Esophagus mucosa (tissue), 1 donor: Measurements from ENCODE around the gene CADPS2. TPM values are rescaled to one million over a fixed set of nuclear protein-coding genes. Genes with fewer than 3 reads are reported as not detected.
"Not testable (repeated sequence)": the region's sequence is repeated elsewhere in the genome, so short reads cannot be mapped to it uniquely, and the experiment has no call there.

ENCODE experiments used
- ATAC-seq: fragments of 200-7000 bp; cut with Tn5 transposase; one replicate; pipeline ENCODE4 v1.9.1; 2020
- total RNA-seq: library from RNA; stranded (reverse); gene quantifications from one replicate; pipeline ENCODE4 v1.2.4, GENCODE V29; 2023
- donor health status: DM: yes; HTN: yes; CAD: no.

Gene CADPS2
- total RNA-seq, 1 donor from 2014 or later: 2.4 TPM

DNA sequence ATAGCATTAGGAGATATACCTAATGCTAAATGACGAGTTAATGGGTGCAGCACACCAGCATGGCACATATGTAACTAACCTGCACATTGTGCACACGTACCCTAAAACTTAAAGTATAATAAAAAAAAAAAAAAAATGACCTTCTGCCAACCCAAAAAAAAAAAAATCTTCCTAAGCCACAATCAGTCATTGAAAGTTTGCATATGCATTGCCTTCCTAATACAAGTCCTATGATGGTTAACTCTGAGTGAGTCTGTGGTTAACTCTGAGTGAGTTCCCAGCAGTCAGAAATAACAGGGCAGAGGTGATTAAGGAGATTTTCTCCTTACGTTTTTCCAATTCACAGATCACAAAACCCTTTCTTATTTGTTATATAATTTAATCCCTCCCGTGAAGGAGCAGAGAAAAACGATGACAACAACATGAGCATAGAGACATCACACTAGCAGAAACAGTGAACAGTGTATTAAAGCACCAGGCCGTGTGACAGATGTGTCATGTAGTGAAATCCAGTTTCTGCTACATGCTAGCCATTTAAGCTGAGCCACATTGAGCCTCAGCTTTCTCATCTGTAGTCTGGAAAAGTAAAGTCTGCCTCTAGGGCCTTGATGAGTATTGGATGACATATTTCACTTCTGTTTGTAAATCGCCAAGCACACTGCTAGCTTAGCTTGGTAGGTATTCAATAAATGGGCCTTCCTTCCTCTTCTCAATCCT lies 176.2 kb downstream of the CADPS2 start:
- ATAC-seq: no peak

DNA sequence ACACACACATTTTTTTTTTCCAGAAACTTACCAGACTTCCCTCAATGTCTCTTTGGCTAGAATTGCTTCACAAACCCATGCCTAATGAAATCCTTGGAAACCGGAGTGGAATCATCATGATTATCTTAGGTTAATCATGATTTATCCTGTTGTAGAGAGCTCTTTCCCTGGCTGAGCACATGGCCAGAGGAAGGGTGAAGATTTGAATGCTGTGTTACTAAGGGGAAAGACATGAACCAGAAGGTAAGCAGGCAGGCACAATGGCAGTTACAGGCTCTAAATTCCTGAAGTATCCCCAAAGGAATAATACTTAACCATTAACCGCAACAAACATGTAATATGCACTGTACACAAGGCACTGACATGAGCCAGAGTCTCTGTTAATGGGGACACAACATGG lies 179.4 kb downstream of the CADPS2 start:
- no peak for ATAC-seq

DNA sequence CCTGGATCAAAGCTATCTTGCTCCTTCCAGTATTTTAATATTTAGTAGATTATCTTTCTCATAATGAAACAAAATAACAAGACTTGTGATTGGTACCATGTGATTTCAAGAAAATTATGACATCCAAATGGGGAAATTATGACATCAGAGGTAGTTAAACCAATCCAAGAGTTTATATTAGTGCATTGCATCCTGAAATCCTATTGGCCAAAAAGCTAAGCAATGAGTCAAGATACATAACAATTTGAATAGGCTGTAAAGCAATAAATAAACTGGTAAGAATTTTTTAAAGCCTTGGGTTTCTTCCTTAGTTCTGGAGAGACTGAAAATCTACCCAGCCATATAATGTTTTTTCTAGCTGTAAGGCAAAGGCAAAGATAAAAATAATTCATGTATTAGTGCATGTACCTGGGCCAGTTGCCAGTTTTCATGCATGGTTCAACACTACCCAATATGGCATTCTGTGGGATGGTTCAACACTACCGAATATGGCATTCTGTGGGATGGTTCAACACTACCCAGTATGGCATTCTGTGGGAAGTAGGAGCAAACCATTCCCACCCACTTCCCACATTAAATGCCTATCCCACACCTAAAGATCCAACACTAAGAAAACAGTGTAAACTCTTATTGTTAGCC lies 183.3 kb downstream of the CADPS2 start, which contains the start of gene RNF148:
Gene RNF148, minus strand, starts transcription at position 51 of the 639 bp plus-strand sequence. CDS start 172 bp downstream, outside the sequence.
- no peak for ATAC-seq

DNA sequence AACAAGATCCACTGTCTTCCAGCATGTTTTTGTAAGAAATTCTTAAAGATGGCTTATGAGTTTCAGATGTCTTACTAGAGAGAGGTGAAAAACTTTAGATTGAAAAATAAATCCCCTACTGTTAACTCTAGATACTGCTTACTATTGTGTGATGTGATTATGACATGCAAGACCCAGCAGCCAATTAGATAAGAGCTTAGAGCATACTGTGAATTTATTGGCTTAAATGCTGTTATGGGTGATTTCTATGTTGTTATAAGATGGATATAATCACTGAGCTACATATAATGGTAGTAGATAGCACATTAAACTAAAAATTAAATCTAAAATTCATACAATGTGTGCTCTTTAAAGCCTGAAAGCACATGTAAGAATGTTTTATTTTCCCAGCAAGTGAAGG lies 187.2 kb downstream of the CADPS2 start, which contains the start of gene RNF133:
Gene RNF133, minus strand, starts transcription at position 101 of the 400 bp plus-strand sequence. CDS start 199 bp downstream, outside the sequence.
- ATAC-seq: no peak

DNA sequence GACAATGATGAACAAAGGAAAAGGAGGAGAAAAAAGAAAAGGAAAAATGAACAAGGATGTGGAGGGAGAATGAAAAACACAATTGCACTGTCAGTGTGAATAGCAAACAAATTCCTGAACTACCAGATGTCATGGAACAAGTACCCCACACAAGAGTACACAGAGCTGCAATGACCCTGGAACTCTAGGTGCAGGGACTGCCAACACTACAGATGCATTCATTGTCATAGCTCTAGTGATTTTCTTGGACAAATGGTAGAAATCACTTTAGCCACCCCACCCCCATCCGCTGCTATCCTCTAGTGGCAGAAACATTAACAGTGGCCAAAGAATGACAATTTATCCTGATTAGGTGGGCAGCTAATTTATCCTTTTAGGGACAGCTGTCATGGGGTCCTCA lies 190.4 kb downstream of the CADPS2 start:
- no peak for ATAC-seq

DNA sequence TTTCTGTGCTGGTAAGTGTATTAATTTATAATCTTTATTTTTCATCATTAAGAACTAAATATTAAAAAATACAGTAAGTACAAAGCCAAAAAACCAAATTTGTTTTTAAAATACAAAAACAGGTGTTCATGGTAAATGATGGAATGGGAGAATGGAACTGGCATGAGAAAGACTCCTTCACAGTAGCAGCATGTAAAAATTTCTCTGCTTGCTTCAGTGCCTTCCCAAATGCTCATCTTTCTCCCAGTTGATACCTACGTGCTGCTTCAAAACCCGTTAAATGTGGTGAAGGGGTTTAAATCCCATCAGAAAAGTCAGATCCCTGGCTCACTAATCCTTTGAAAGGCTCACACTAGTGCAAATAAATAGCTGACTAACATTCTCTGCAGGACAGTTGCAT lies 191.6 kb downstream of the CADPS2 start:
- ATAC-seq: no peak

DNA sequence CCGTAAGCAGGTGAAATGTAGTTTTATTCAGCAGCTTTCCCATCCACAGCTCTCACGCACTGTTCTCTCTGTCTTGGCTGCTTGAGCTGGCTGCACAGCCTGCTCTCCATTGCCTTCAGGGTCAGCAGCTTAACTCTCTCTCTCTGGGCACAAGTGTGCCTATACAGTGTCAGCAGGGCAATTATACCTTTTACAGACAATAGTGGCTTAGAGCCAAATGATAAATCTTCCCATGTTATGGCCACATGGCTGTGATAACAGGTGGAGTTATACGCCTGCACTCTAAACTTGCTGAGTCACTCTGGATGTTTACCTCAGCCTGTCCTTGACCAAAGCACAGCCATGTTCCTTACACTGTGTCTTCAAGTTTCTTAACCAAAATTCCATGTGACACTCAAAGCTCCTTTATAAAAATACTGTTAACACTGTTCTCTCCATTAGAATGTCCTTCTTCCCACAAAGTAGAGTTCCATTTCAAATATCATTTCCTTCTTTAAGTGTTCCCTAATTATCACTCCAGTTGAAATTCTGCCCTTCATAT lies 193.4 kb downstream of the CADPS2 start:
- no peak for ATAC-seq

DNA sequence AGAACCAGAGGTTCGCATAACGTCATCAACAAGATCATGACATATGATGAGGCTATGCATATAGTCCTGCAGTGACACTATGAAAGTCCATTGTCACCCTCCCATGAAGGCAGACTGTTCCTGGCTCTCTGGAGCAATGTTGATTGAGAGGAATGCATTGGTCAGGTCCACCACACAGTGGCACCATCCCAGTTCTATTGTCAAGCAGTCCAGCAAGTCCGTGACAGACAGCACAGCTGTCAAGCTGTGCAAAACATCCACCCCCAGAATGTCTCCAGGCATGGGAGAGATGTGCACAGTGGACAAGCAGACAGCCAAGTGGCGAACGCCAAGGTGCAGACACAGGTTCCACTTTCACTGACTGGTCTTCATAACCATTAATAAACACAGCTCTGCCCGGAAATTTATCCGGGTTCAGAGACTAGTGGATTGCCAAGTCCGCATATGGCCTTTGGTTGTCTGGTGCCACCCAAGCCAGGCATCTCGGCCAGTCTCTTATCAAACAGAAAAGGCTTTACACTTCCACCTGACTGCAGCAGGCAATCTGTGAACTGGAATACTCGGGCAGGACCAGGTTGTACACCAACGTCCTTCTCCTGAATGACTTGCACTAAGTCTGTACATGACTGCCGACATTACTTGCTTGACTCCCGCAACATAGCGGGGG lies 194.6 kb downstream of the CADPS2 start:
- ATAC-seq: no peak

DNA sequence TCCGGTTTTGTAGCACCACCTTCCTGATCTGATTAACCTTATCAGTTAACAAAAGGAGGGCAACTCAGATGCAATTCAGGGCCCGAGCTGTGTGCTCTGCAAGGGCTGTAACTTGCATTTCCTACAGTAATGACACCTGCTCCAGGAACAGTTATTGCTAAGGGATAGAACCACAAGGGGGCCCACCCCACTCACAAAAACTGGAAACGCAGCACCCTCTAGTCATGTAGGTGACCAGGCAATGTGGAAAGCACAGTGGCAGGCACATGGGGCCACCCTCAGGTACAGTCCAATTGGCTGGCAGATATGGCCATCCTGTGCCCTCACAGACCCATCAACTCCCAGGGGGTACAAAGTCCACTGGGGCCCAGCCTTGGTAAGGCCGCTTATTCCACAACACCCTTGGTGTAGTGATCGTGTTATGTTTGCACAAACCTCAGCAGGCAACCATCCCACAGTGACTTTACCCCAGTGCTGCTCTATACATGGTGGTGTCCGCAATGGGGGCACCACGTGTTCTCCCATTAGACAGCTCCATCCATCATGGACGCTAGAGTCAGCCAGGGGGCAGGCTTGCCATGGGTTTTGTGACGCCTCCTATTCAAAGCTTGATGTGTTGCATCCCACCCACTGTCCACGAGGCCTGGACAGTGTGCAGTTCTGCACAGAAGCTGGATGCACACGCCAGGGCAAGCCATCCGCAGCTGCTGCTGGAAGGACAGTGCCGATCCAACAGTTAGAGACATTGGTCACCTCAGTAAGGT lies 196.7 kb downstream of the CADPS2 start:
- no peak for ATAC-seq

DNA sequence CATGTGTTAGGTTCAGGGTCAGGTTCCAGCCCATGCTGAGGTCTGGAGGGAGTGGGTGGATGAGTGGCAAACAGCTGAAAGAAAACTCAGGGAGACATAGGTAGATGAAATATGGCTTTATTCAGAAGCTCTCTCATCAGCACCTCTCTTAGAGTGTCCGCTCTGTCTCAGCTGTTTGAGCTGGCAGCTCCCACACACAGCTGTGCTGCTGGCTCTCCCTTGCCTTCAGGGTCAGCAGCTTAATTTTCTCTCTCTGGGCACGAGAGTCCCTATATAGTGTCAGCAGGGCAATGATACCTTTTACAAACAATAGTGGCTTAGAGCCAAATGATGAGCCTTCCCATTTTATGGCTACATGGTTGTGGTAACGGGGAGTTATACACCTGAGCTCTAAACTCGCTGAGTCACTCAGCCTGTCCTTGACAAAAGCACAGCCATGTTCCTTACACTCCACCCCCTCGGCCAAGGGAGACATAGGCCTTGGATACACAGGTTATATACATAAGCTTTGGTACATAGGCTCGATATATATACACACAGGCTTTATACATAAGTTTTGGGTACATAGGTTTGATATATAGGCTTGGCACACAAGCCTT lies 197.8 kb downstream of the CADPS2 start:
- ATAC-seq: no peak

DNA sequence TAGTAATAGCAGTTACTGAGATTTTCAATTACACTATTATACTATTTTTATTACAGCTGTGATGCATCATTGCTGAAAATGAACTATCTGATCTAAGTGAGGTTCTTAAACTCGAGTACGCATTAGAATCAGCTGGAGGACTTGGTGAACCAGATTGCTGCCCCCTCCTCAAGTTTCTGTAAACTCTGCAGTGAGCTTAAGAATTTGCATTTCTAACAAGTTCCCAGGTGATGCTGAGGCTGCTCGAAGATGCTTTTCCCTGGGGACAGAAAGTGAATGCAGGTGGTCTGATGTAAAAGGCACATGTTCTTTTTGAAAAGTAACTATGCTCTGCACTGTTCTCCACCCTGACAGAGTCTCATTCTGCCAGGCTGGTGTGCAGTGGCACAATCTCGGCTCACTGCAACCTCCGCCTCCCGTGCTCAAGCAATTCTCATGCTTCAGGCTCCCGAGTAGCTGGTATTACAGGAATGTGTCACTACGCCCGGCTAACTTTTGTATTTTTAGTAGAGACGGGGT lies 199.8 kb downstream of the CADPS2 start:
- no peak for ATAC-seq

DNA sequence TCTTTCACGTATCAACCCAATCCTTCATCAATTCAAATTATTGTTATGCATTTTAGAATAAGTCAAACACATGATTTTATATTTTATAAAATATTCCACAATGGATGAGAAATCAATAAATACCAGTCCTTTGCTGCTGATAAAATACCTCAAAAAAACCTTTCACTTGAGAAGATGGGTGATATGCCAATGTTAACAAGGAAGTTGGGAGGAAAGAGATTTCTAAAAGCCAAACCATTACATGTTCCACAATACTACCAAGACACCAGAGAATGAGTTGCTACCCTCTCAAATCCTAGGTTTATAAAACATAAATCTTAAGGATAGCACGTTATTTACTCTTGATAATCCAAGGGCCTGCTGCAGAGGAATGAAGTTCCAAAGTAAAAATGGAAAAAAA lies 201.8 kb downstream of the CADPS2 start:
- ATAC-seq: no peak

DNA sequence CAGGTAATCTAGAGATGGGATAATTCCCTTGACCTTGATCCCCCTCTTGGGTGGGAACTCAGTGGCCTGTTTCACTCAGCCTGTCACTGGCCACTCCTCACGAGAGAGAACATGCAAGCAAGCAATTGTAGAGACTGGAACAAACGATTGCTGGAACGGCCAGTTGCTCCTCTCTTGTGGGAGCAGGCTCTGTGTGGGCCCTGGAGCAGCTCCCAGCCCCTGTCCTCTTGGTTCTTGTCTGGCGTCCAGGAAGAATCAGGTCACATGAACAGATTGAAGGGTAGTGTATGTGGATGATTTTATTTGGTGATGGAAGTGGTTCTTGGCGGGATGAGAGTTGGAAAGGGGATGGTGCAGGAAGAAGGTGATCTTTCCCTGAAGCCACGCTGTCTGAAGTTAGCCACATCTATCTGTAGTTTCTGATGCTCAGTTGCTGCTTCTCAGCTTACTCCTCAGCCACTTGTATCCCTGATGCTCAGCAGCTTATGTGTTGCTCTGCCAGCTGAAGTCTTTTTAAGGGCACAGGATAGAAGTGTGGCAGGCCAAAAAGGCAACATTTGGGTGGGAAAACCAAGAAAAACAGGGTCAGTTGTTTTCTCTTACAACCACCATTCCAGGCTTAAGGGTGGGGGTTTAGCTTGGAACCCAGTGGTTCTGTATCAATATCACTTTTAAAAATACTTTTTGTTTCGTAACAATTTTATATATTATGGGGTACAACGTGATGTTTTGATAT lies 203.3 kb downstream of the CADPS2 start:
- ATAC-seq: no peak

DNA sequence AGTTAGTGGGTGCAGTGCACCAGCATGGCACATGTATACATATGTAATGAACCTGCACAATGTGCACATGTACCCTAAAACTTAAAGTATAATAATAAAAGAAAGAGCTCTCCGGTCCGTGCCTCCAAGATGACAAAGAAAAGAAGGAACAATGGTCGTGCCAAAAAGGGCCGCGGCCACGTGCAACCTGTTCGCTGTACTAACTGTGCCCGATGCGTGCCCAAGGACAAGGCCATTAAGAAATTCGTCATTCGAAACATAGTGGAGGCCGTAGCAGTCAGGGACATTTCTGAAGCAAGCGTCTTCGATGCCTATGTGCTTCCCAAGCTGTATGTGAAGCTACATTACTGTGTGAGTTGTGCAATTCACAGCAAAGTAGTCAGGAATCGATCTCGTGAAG lies 205.1 kb downstream of the CADPS2 start:
- ATAC-seq: not testable (repeated sequence)

DNA sequence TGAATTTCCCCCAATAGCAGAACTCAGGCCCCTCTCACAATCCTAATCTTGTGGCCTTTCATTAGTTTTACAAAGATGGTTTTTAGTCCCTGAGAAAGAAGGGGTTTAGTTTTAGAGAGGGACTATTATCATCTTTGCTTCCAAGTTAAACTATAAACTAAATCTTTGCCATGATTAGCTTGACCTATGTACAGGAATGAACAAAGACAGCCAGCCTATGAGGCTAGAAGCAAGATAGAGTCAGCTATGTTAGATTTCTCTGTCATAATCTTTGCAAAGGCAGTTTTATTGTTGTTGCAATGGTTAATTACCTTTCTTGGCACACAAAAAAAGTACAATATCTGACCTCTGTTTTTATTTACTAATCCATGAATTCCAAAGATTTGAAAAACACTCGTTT lies 206.4 kb downstream of the CADPS2 start:
- ATAC-seq: no peak

DNA sequence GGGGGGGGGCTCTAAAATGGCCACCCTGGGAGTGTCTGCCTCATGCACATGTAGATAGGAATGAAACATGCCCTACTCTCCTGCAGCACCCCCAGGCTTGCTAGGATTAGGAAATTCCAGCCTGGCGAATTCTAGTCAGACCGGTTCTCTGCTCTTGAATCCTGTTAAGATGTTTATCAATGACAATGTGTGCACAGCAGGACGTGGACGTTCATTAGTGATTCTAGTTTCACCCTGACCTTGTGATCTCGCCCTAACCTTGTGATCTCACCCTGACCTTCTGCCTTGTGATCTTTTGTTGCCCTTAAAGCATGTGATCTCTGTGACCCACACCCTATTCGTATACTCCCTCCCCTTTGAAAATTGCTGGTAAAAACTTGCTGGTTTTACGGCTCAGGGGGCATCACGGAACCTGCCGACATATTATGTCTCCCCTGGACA lies 207.0 kb downstream of the CADPS2 start:
- not testable (repeated sequence) for ATAC-seq

DNA sequence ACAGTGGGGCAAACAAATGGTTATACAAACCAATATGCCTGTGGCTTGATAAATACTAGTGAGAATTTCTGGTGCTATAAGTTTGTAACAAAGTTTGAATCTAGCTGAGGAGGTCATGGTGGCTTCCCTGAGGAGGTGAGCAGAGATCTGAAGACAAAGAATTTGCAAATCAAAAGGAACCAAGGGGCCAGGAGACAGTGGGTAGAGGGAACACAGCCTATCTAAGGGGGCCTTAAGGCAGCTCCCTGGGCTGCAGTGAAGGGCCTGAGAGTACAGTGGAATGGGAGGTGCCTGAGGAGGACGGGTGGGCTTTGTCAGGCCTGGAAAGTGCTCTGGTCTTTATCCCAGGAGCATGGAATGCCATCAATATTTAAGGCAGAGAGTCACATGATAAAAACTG lies 209.1 kb downstream of the CADPS2 start:
- no peak for ATAC-seq

DNA sequence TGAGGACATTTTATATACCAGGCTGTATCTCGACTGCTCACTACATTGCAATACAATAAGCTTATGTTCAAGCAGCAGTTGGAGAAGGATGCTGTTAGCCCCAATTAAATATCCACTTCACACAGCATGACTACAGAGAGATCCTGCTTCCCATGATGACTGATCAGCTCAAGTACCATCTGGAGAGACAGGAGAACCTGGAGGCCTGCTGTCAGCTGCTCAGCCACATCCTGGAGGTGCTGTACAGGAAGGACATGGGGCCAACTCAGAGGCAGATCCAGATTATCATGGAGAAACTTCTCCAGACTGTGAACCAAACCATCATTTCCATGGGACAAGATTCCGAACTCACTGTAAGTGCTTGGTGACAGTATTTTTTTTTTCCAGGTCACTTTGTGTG lies 209.8 kb downstream of the CADPS2 start:
- ATAC-seq: no peak

DNA sequence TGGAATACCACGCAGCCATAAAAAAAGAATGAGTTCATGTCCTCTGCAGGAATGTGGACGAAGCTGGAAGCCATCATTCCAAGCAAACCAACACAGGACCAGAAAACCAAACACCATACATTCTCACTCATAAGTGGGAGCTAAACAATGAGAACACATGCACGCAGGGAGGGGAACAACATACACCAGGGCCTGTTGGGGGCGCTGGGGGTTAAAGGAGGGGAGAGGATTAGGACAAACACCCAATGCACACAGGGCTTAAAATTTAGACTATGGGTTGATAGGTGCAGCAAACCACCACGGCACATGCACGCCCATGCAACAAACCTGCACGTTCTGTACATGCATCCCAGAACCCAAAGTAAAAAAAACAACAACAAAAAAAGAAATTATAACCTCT lies 210.6 kb downstream of the CADPS2 start:
- no peak for ATAC-seq

DNA sequence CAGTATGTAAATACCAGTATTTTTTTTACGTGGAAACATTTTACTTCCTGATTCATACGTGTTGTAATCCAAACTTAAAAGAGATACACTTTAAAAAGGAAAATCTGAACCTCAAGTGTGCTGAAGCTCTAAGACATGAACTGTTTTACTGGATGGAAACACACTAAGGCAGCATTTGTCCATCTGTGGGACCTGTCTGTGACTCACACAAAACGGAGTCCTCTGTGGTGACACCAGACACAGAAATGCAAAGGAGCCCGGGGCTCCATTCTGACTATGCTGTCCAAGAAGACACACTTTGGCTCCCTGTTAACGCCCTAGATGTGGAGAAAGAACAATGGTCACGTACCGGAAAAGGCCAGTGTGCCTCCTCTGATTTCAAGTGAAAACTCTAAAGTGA lies 211.2 kb downstream of the CADPS2 start:
- ATAC-seq: no peak

DNA sequence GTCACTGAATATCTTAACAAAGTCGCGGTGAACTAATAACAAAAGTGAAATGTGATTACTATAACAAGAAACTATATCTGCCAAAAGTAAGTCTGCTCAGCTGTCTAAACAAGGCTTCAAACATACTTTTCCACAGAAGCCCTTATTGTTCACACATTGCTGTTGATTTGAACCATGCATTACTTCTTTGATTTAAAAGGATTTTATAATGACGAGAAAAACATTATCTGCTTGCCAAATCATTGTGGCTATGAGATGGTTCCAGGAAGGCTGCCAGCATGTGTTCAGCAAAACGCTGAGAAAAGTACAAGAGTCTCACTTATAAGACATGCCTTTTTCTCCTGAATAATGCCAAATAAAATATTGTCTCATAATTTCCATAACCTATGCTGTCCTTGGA lies 211.8 kb downstream of the CADPS2 start:
- ATAC-seq: no peak
